ENCODE data around the gene AGPAT4. TPM values are rescaled to one million over a fixed set of nuclear protein-coding genes. Genes with fewer than 3 reads are reported as not detected.

The AGPAT4 gene
- total RNA-seq, 3 donors from 2014 or later, result 6.5 to 12.3 (median 7.3) TPM

DNA sequence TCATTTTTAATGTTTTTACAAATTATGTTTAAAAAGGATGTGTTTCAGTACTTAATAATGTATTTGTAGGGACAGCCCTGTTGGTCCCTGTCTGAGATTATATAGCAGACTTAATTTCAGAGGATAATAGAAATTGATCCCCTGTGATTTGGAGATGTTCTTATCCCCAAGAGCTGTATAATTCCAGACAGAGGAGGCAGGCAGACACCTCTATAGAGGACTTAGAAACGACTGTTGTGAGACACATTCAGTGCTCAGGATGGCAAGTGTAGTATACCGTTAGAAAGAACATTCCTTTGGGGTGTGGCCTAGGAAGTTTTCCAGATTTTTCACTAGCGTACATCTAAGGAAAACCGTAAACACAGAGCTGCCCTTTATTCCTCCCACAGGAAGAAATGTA lies 164.5 kb downstream of the AGPAT4 start:
- DNase-seq (no peak), ATAC-seq (no peak)
- no peaks in the 10 kb centered on the region for H3K4me1 ChIP-seq (ENCODE audit: low read depth)
- H3K36me3 ChIP-seq (ENCODE audit: low read depth), result no peaks in the 10 kb centered on the region
- H3K9me3 ChIP-seq, result no peaks in the 10 kb centered on the region
- intact Hi-C loops (cut with DNase I, micrococcal nuclease), result no loop called here
- no peak overlapping the region for H3K4me3 ChIP-seq
- TF ChIP-seq, protein P1, sequence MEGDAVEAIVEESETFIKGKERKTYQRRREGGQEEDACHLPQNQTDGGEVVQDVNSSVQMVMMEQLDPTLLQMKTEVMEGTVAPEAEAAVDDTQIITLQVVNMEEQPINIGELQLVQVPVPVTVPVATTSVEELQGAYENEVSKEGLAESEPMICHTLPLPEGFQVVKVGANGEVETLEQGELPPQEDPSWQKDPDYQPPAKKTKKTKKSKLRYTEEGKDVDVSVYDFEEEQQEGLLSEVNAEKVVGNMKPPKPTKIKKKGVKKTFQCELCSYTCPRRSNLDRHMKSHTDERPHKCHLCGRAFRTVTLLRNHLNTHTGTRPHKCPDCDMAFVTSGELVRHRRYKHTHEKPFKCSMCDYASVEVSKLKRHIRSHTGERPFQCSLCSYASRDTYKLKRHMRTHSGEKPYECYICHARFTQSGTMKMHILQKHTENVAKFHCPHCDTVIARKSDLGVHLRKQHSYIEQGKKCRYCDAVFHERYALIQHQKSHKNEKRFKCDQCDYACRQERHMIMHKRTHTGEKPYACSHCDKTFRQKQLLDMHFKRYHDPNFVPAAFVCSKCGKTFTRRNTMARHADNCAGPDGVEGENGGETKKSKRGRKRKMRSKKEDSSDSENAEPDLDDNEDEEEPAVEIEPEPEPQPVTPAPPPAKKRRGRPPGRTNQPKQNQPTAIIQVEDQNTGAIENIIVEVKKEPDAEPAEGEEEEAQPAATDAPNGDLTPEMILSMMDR (IDR thresholded peaks at IDR 0.05), result no peak

DNA sequence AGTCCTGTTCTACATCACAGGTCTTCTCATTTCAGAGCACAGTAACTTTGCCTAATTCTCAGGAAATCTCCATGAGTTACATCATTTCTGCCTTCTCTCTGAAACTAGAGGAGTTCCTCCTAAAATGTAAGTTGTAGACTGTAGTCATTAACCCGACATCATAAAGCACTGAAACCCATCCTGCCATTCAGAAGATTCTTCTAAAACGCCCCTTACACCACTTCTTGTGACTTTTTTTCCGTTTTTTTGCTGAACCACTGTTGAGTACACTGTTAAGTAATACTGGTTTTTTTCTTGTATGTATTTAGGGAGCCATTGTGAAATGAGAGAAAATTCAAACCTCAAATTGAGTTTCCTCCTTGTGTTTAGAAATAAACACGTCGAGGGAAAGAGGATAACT lies 164.9 kb downstream of the AGPAT4 start:
- intact Hi-C loops (cut with DNase I, micrococcal nuclease), result no loop called here
- ATAC-seq (no peak), DNase-seq (no peak)
- TF ChIP-seq, protein P1 (IDR thresholded peaks at IDR 0.05), result no peak
- Histone ChIP-seq H3K9me3 (no peaks in the 10 kb centered on the region), H3K4me1 (ENCODE audit: low read depth) (no peaks in the 10 kb centered on the region), H3K36me3 (ENCODE audit: low read depth) (no peaks in the 10 kb centered on the region), H3K4me3 (no peak overlapping the region)

- TF ChIP-seq, protein P1 (IDR thresholded peaks at IDR 0.05), result no peak
- intact Hi-C loops (cut with DNase I, micrococcal nuclease), result no loop called here
- H3K9me3 ChIP-seq, result no peaks in the 10 kb centered on the region
- no peaks in the 10 kb centered on the region for H3K4me1 ChIP-seq (ENCODE audit: low read depth)
- DNase-seq (no peak), ATAC-seq (no peak)
- H3K4me3 ChIP-seq, result no peak overlapping the region
- H3K36me3 ChIP-seq (ENCODE audit: low read depth), result no peaks in the 10 kb centered on the region
Measured at GRCh38 chr6:161107779-161108730, 165.8 kb downstream of the AGPAT4 start.

GRCh38 chr6:161105408-161105807 lies 168.5 kb downstream of the AGPAT4 start:
- ATAC-seq, result no peak
- intact Hi-C loops (cut with DNase I, micrococcal nuclease), result no loop called here
- no peaks in the 10 kb centered on the region for H3K9me3 ChIP-seq
- H3K4me1 ChIP-seq (ENCODE audit: low read depth), result no peaks in the 10 kb centered on the region
- H3K4me3 ChIP-seq, result no peak overlapping the region
- TF ChIP-seq, protein P1 (IDR thresholded peaks at IDR 0.05), result no peak
- no peaks in the 10 kb centered on the region for H3K36me3 ChIP-seq (ENCODE audit: low read depth)
- no peak for DNase-seq

DNA sequence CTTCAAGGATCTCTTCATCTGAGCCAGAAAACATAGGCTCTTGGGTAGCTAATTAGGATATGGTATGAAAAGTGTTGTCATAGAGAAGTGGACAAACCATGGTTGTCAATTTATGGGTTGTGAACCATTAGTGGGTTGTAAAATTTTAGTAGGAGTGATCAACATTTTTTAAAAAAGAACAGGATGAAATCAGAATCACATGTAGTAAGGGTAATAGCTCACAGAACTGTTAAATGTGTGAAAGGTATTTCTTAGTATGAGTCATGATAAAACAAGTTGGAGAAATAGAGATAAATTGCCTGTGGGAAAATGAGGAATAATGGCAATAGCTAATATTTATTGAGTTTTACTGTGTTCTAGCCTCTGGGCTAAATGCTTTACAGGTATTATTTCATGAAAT lies 168.9 kb downstream of the AGPAT4 start:
- H3K36me3 ChIP-seq (ENCODE audit: low read depth), result no peaks in the 10 kb centered on the region
- TF ChIP-seq, protein P1 (IDR thresholded peaks at IDR 0.05), result no peak
- DNase-seq, result no peak
- H3K4me3 ChIP-seq, result no peak overlapping the region
- intact Hi-C loops (cut with DNase I, micrococcal nuclease), result no loop called here
- no peak for ATAC-seq
- no peaks in the 10 kb centered on the region for H3K4me1 ChIP-seq (ENCODE audit: low read depth)
- H3K9me3 ChIP-seq, result no peaks in the 10 kb centered on the region
